ENCODE results near the gene CUL5.

CUL5 gene

DNA sequence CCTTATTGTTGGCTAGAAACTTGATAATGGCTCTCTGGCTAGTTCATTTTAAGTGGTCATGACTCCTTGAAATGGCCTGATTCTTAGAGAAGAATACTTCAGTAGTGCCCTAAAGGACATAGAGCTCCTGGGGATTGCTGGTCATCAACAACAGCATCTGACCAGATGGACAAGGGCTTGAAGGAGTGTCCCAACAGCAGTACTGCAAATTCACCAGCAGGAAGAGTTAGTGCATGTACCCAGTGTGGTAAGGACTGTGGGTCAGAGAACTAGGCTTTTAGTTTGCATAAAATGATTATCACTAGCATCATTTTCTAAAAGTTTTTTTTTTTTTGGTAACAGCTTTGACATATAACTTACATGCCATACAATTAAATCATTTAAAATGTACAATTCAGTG lies 39.5 kb upstream of the CUL5 start:
- Histone ChIP-seq H3K14ac (ENCODE audit: low read length) (no peak overlapping the region), H2AFZ (ENCODE audit: insufficient read depth, low read length, poor library complexity) (no peak overlapping the region), H3K23ac (ENCODE audit: low read length) (no peak overlapping the region), H4K12ac (ENCODE audit: low read depth, low read length) (no peak overlapping the region), H2BK12ac (ENCODE audit: low read length) (no peak overlapping the region), H3K79me1 (ENCODE audit: low read length) (no peaks in the 10 kb centered on the region), H3K4me2 (ENCODE audit: low read length) (no peak overlapping the region), H3K4me3 (ENCODE audit: low read depth, low read length) (no peak overlapping the region), H3K79me2 (ENCODE audit: control insufficient read depth, insufficient read depth, low read length, poor library complexity) (no peaks in the 10 kb centered on the region), H4K91ac (ENCODE audit: low read depth, low read length) (no peak overlapping the region), H3K4ac (ENCODE audit: low read depth, low read length) (no peak overlapping the region), H3K4me1 (ENCODE audit: control insufficient read depth in 1 of 2, insufficient read depth in 2 of 2, low read length in 2 of 2) (no peaks in the 10 kb centered on the region), H3K27ac (ENCODE audit: low read depth, low read length) (no peak overlapping the region), H3K27me3 (ENCODE audit: insufficient read depth, low read length) (no peaks in the 10 kb centered on the region), H3K36me3 (ENCODE audit: control insufficient read depth in 1 of 2, insufficient read depth in 2 of 2, low read length in 2 of 2) (no peaks in the 10 kb centered on the region), H2BK120ac (ENCODE audit: insufficient read depth, low read length, poor library complexity) (no peak overlapping the region), H3K9me3 (ENCODE audit: insufficient read depth, low read depth, low read length) (no peaks in the 10 kb centered on the region), H3K9ac (ENCODE audit: low read length) (no peak overlapping the region), H3K18ac (ENCODE audit: low read length) (no peak overlapping the region), H2AK5ac (ENCODE audit: low read length) (no peak overlapping the region), H4K8ac (ENCODE audit: low read depth, low read length) (no peak overlapping the region), H2BK5ac (ENCODE audit: low read depth, low read length, poor library complexity) (no peak overlapping the region)
- no peak for DNase-seq

DNA sequence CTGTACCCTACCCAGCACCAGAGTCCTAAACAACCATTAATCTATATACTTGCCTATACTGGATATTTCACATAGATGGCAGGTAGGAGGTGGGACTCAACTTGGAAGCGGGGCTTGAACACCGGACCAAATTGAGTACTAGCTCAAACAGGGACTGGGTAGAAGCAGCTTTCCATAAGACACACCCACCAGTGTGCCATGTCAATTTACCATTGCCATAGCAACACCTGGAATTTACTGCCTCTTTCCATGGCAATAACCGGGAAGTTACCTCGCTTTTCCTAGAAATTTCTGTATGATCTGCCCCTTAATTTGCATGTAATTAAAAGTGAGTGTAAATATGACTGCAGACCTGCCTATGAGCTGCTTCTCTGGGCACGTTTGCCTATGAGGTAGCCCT lies 38.6 kb upstream of the CUL5 start:
- H3K18ac ChIP-seq (ENCODE audit: low read length) = no peak overlapping the region
- H2AFZ ChIP-seq (ENCODE audit: insufficient read depth, low read length, poor library complexity) = no peak overlapping the region
- H2BK120ac ChIP-seq (ENCODE audit: insufficient read depth, low read length, poor library complexity) = no peak overlapping the region
- no peaks in the 10 kb centered on the region for H3K79me2 ChIP-seq (ENCODE audit: control insufficient read depth, insufficient read depth, low read length, poor library complexity)
- DNase-seq = no peak
- H2AK5ac ChIP-seq (ENCODE audit: low read length) = no peak overlapping the region
- no peaks in the 10 kb centered on the region for H3K27me3 ChIP-seq (ENCODE audit: insufficient read depth, low read length)
- H3K36me3 ChIP-seq (ENCODE audit: control insufficient read depth in 1 of 2, insufficient read depth in 2 of 2, low read length in 2 of 2) = no peaks in the 10 kb centered on the region
- no peak overlapping the region for H3K4me2 ChIP-seq (ENCODE audit: low read length)
- no CpG with 5 or more reads among the region's 5 CpGs for WGBS (ENCODE audit: extremely low coverage, insufficient coverage, insufficient read length)
- no peak overlapping the region for H4K8ac ChIP-seq (ENCODE audit: low read depth, low read length)
- no peak overlapping the region for H2BK5ac ChIP-seq (ENCODE audit: low read depth, low read length, poor library complexity)
- no peak overlapping the region for H4K12ac ChIP-seq (ENCODE audit: low read depth, low read length)
- H3K79me1 ChIP-seq (ENCODE audit: low read length) = no peaks in the 10 kb centered on the region
- no peak overlapping the region for H4K91ac ChIP-seq (ENCODE audit: low read depth, low read length)
- H3K4me1 ChIP-seq (ENCODE audit: control insufficient read depth in 1 of 2, insufficient read depth in 2 of 2, low read length in 2 of 2) = no peaks in the 10 kb centered on the region
- H3K27ac ChIP-seq (ENCODE audit: low read depth, low read length) = no peak overlapping the region
- H3K9me3 ChIP-seq (ENCODE audit: insufficient read depth, low read depth, low read length) = no peaks in the 10 kb centered on the region
- no peak overlapping the region for H3K23ac ChIP-seq (ENCODE audit: low read length)
- no peak overlapping the region for H2BK12ac ChIP-seq (ENCODE audit: low read length)
- H3K14ac ChIP-seq (ENCODE audit: low read length) = no peak overlapping the region
- no peak overlapping the region for H3K4me3 ChIP-seq (ENCODE audit: low read depth, low read length)
- H3K9ac ChIP-seq (ENCODE audit: low read length) = no peak overlapping the region
- no peak overlapping the region for H3K4ac ChIP-seq (ENCODE audit: low read depth, low read length)

DNA sequence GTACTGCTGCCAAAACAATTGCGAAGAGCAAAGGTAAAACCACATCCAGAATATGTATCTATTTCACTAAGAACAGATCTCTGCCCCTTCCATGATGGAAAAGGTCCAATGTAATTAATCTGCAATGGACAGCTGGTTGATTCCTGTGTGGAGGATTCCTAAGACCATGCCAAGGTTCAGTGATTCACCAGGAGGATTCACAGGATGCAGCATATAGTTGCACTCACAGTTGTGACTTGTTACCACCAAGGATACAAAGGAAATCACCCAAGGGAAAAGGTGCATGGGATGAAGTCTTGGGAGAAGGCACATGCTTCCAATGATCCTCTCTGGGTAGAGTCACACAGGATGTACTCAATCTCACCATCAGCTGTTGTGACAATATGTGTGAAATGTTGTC lies 35.1 kb upstream of the CUL5 start:
- H3K18ac ChIP-seq (ENCODE audit: low read length) = no peak overlapping the region
- no peaks in the 10 kb centered on the region for H3K36me3 ChIP-seq (ENCODE audit: control insufficient read depth in 1 of 2, insufficient read depth in 2 of 2, low read length in 2 of 2)
- H3K27me3 ChIP-seq (ENCODE audit: insufficient read depth, low read length) = no peaks in the 10 kb centered on the region
- no peak overlapping the region for H3K4me3 ChIP-seq (ENCODE audit: low read depth, low read length)
- no peaks in the 10 kb centered on the region for H3K9me3 ChIP-seq (ENCODE audit: insufficient read depth, low read depth, low read length)
- no peaks in the 10 kb centered on the region for H3K79me2 ChIP-seq (ENCODE audit: control insufficient read depth, insufficient read depth, low read length, poor library complexity)
- no peak overlapping the region for H4K91ac ChIP-seq (ENCODE audit: low read depth, low read length)
- H2AK5ac ChIP-seq (ENCODE audit: low read length) = no peak overlapping the region
- no peak overlapping the region for H3K9ac ChIP-seq (ENCODE audit: low read length)
- no peaks in the 10 kb centered on the region for H3K79me1 ChIP-seq (ENCODE audit: low read length)
- no peak overlapping the region for H4K8ac ChIP-seq (ENCODE audit: low read depth, low read length)
- no peak for DNase-seq
- no peak overlapping the region for H2AFZ ChIP-seq (ENCODE audit: insufficient read depth, low read length, poor library complexity)
- no peak overlapping the region for H3K27ac ChIP-seq (ENCODE audit: low read depth, low read length)
- H3K4ac ChIP-seq (ENCODE audit: low read depth, low read length) = no peak overlapping the region
- no peak overlapping the region for H2BK12ac ChIP-seq (ENCODE audit: low read length)
- no peak overlapping the region for H3K23ac ChIP-seq (ENCODE audit: low read length)
- no peak overlapping the region for H2BK120ac ChIP-seq (ENCODE audit: insufficient read depth, low read length, poor library complexity)
- H3K4me2 ChIP-seq (ENCODE audit: low read length) = no peak overlapping the region
- no CpG with 5 or more reads among the region's 1 CpG for WGBS (ENCODE audit: extremely low coverage, insufficient coverage, insufficient read length)
- no peak overlapping the region for H4K12ac ChIP-seq (ENCODE audit: low read depth, low read length)
- no peaks in the 10 kb centered on the region for H3K4me1 ChIP-seq (ENCODE audit: control insufficient read depth in 1 of 2, insufficient read depth in 2 of 2, low read length in 2 of 2)
- no peak overlapping the region for H2BK5ac ChIP-seq (ENCODE audit: low read depth, low read length, poor library complexity)
- no peak overlapping the region for H3K14ac ChIP-seq (ENCODE audit: low read length)

DNA sequence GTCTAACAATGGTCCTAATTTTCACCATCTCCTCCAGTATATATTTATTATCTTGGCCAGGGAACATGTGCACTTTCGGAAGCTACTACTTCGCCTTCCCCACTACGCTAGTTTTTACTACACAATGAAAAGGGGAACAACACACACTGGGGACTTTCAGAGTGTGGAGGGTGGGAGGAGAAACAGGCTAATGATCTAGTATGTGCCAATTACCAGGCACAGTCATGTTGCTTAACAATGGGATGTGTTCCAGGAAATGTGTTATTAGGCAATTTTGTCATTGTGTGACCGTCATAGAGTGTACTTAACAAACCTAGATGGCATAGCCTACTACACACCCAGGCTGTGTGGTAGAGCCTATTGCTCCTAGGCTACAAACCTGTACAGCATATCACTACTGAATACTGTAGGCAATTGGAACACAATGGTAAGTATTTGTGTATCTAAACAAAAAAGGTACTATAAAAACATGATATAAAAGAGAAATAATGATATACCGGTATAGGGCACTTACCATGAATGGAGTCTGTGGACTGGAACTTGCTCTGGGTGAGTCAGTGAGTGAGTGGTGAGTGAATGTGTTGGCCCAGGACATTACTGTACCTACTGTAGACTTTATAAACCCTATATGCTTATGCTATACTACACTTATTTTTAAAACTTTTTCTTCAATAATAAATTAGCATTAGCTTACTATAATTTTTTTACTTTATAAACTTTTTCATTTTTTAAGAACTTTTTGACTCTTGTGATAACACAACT lies 20.1 kb upstream of the CUL5 start:
- H3K4me1 ChIP-seq (ENCODE audit: control insufficient read depth in 1 of 2, insufficient read depth in 2 of 2, low read length in 2 of 2) = peaks cover 3 to 6% of the 10 kb centered on the region in 2 experiments
- no peaks in the 10 kb centered on the region for H3K79me2 ChIP-seq (ENCODE audit: control insufficient read depth, insufficient read depth, low read length, poor library complexity)
- no peak overlapping the region for H3K18ac ChIP-seq (ENCODE audit: low read length)
- no peak overlapping the region for H3K4me2 ChIP-seq (ENCODE audit: low read length)
- H2AK5ac ChIP-seq (ENCODE audit: low read length) = no peak overlapping the region
- no peak overlapping the region for H4K8ac ChIP-seq (ENCODE audit: low read depth, low read length)
- H3K36me3 ChIP-seq (ENCODE audit: control insufficient read depth in 1 of 2, insufficient read depth in 2 of 2, low read length in 2 of 2) = no peaks in the 10 kb centered on the region
- no peak overlapping the region for H3K4me3 ChIP-seq (ENCODE audit: low read depth, low read length)
- no CpG with 5 or more reads among the region's 5 CpGs for WGBS (ENCODE audit: extremely low coverage, insufficient coverage, insufficient read length)
- no peak overlapping the region for H3K27ac ChIP-seq (ENCODE audit: low read depth, low read length)
- no peak overlapping the region for H4K12ac ChIP-seq (ENCODE audit: low read depth, low read length)
- no peaks in the 10 kb centered on the region for H3K9me3 ChIP-seq (ENCODE audit: insufficient read depth, low read depth, low read length)
- H3K27me3 ChIP-seq (ENCODE audit: insufficient read depth, low read length) = no peaks in the 10 kb centered on the region
- no peaks in the 10 kb centered on the region for H3K79me1 ChIP-seq (ENCODE audit: low read length)
- no peak overlapping the region for H3K23ac ChIP-seq (ENCODE audit: low read length)
- H3K14ac ChIP-seq (ENCODE audit: low read length) = no peak overlapping the region
- no peak overlapping the region for H4K91ac ChIP-seq (ENCODE audit: low read depth, low read length)
- H2BK120ac ChIP-seq (ENCODE audit: insufficient read depth, low read length, poor library complexity) = no peak overlapping the region
- no peak overlapping the region for H2AFZ ChIP-seq (ENCODE audit: insufficient read depth, low read length, poor library complexity)
- H2BK12ac ChIP-seq (ENCODE audit: low read length) = peak overlapping the region; percentile 11
- no peak overlapping the region for H3K4ac ChIP-seq (ENCODE audit: low read depth, low read length)
- H2BK5ac ChIP-seq (ENCODE audit: low read depth, low read length, poor library complexity) = no peak overlapping the region
- peak in 1 of 2 donors; percentile 20 for DNase-seq
- no peak overlapping the region for H3K9ac ChIP-seq (ENCODE audit: low read length)

All from trophoblast cell (in vitro differentiated cells and primary cell).